Spleen (tissue), 7 donors: ENCODE data around the gene UBE2D3.

Source experiments
- POLR2AphosphoS5 ChIP-seq, 3 donors: sonication (generic); formaldehyde crosslinking; IDR thresholded peaks; one replicate each; pipeline ENCODE4 v1.5.1; 2017; ENCODE audit warnings: antibody characterized with exemption in 3 of 3
- TF ChIP-seq, protein P1 (sequence below), 11 experiments: fragments of 200-600 bp in 7 of 11; fragments of 450-650 bp in 4 of 11; sonication (generic) in 4 of 11; IDR thresholded peaks in 8 of 11; conservative IDR thresholded peaks in 3 of 11; 1 replicate in 7 of 11; 2 replicates in 4 of 11; pipeline versions ENCODE4 v1.4.0 to v1.8.0; 2016 to 2021; ENCODE audit warnings: antibody characterized with exemption in 11 of 11, inconsistent platforms in 4 of 11, mild to moderate bottlenecking in 1 of 11
- donor health status: DM: no; HTN: no; CAD: no; lungs with moderate emphysema.
- donor health status: DM: no; HTN: no; CAD: no.
- donor health status: DM: no; HTN: no; CAD: no.

DNA sequence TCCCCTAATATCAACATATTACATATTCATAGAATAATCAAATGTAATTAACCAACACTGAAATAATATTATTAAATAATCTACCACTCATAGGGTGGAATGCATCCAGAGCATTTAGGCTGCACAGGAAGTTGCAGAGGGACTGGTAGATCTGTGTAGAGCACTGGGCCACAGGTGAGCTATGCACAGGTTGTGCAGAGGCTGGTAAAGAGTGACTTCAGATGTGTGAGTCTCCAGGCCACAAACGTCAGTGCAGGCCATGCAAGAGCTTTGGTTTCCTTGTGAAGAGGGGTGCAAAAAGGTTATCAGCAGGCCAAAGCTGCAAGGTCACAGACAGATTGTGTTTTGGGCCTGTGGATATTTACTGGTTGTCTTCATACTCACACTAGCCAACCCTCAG, 41.1 kb downstream of the UBE2D3 start:
- TF ChIP-seq, protein P1, sequence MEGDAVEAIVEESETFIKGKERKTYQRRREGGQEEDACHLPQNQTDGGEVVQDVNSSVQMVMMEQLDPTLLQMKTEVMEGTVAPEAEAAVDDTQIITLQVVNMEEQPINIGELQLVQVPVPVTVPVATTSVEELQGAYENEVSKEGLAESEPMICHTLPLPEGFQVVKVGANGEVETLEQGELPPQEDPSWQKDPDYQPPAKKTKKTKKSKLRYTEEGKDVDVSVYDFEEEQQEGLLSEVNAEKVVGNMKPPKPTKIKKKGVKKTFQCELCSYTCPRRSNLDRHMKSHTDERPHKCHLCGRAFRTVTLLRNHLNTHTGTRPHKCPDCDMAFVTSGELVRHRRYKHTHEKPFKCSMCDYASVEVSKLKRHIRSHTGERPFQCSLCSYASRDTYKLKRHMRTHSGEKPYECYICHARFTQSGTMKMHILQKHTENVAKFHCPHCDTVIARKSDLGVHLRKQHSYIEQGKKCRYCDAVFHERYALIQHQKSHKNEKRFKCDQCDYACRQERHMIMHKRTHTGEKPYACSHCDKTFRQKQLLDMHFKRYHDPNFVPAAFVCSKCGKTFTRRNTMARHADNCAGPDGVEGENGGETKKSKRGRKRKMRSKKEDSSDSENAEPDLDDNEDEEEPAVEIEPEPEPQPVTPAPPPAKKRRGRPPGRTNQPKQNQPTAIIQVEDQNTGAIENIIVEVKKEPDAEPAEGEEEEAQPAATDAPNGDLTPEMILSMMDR (IDR thresholded peaks at IDR 0.05 in 8 of 11, conservative IDR thresholded peaks at IDR 0.05 in 3 of 11): no peak
- peak in 1 of 3 donors; percentile 41 for TF ChIP-seq POLR2AphosphoS5 (IDR thresholded peaks at IDR 0.05)
